OCI-LY1 (cell line): ENCODE data around the gene GON4L.
"Not testable (repeated sequence)": the region's sequence is repeated elsewhere in the genome, so short reads cannot be mapped to it uniquely, and the experiment has no call there.

Experiments used
- H2AFZ ChIP-seq: fragments of 200-600 bp; sonication (generic), shearing (Covaris generic); 2 replicates; pipeline ENCODE4 v1.6.0; 2014; ENCODE audit warnings: antibody characterized with exemption, mild to moderate bottlenecking, low read length
- H3F3A ChIP-seq: fragments of 200-600 bp; sonication (generic), shearing (Covaris generic); 2 replicates; pipeline ENCODE4 v1.6.0; 2014; ENCODE audit warnings: mild to moderate bottlenecking, antibody characterized with exemption, low read length, moderate library complexity; ENCODE audit not compliant: insufficient read depth
- H3K27ac ChIP-seq: fragments of 200-600 bp; sonication (generic); 2 replicates; pipeline ENCODE4 v1.5.1; 2014; ENCODE audit warnings: low read length, mixed run types, mild to moderate bottlenecking, low read depth; ENCODE audit not compliant: poor library complexity, severe bottlenecking
- H3K27me3 ChIP-seq: fragments of 200-600 bp; sonication (generic); 2 replicates; pipeline ENCODE4 v1.6.0; 2014; ENCODE audit warnings: antibody characterized with exemption, mild to moderate bottlenecking, low read length, moderate library complexity; ENCODE audit not compliant: insufficient read depth
- H3K36me3 ChIP-seq: fragments of 200-600 bp; sonication (generic); 2 replicates; pipeline ENCODE4 v1.6.1; 2014; ENCODE audit warnings: mild to moderate bottlenecking, antibody characterized with exemption, low read length, moderate library complexity, mixed read lengths; ENCODE audit not compliant: insufficient read depth
- H3K4me1 ChIP-seq: fragments of 200-600 bp; sonication (generic); 2 replicates; pipeline ENCODE4 v1.5.1; 2014; ENCODE audit warnings: mild to moderate bottlenecking, low read length, moderate library complexity; ENCODE audit not compliant: insufficient read depth, severe bottlenecking
- H3K4me2 ChIP-seq: fragments of 200-600 bp; sonication (generic), shearing (Covaris generic); 2 replicates; pipeline ENCODE4 v1.6.1; 2014; ENCODE audit warnings: low read length
- H3K4me3 ChIP-seq: fragments of 200-600 bp; sonication (generic); 2 replicates; pipeline ENCODE4 v1.5.1; 2014; ENCODE audit warnings: low read length, low read depth, mild to moderate bottlenecking, mixed read lengths; ENCODE audit not compliant: poor library complexity, severe bottlenecking
- H3K79me2 ChIP-seq: fragments of 200-600 bp; shearing (Covaris generic); 2 replicates; pipeline ENCODE4 v1.6.1; 2016; ENCODE audit warnings: mixed run types, low read length, mixed read lengths; ENCODE audit not compliant: insufficient read depth
- H3K9ac ChIP-seq: fragments of 200-600 bp; sonication (generic), shearing (Covaris generic); 2 replicates; pipeline ENCODE4 v1.6.1; 2014; ENCODE audit warnings: mild to moderate bottlenecking, low read length, mixed read lengths
- H3K9me2 ChIP-seq: fragments of 200-600 bp; sonication (generic), shearing (Covaris generic); 2 replicates; pipeline ENCODE4 v1.6.1; 2014; ENCODE audit warnings: low read depth, mild to moderate bottlenecking, low read length, mixed read lengths
- H3K9me3 ChIP-seq: fragments of 200-600 bp; shearing (Covaris generic); 2 replicates; pipeline ENCODE4 v1.6.1; 2014; ENCODE audit warnings: low read length, mixed read lengths
- H4K20me1 ChIP-seq: fragments of 200-600 bp; sonication (generic), shearing (Covaris generic); 2 replicates; pipeline ENCODE4 v1.6.0; 2016; ENCODE audit warnings: mild to moderate bottlenecking, low read length; ENCODE audit not compliant: insufficient read depth
- EZH2 ChIP-seq: fragments of 200-600 bp; sonication (generic), shearing (Covaris generic); IDR thresholded peaks from 2 replicates; pipeline ENCODE4 v1.8.0; 2017; ENCODE audit warnings: borderline replicate concordance, mixed run types, mild to moderate bottlenecking, antibody characterized with exemption, low read length, moderate library complexity, mixed read lengths
- TF ChIP-seq, protein P1 (sequence below): fragments of 200-600 bp; sonication (generic), shearing (Covaris generic); IDR thresholded peaks from 2 replicates; pipeline ENCODE4 v1.5.1; 2017; ENCODE audit warnings: mild to moderate bottlenecking, antibody characterized with exemption, low read length, moderate library complexity, mixed read lengths

Gene GON4L

DNA sequence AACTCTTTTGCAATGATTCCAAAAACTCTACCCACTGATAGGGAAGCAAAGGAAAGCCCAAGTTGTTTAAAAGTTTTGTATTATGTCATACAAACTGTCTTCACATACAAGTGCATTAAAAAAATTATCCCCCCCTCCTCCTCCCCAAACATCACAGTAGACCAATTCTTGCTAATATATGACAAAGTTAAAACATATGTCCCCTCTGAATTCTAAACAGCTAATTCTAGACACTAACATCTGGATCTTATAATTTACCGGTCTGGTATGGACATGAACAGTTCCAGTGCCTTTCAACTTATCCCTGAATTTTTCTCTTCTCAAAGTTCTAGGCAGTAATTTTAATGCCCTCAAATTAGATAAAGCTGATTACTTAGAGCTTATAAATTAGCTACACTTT is 40.7 kb upstream of the GON4L start:
- Histone ChIP-seq H3K27ac (no peak overlapping the region), H3K4me2 (no peak overlapping the region), H3K36me3 (peaks cover 53% of the 10 kb centered on the region), H3K9me3 (no peaks in the 10 kb centered on the region), H3K4me3 (no peak overlapping the region), H3K27me3 (no peaks in the 10 kb centered on the region), H2AFZ (no peak overlapping the region), H3F3A (peaks cover 5% of the 10 kb centered on the region), H4K20me1 (0 out of 2 replicates have a peak, but pooled peaks cover 2% of the 10 kb centered on the region), H3K79me2 (no peaks in the 10 kb centered on the region), H3K4me1 (no peaks in the 10 kb centered on the region), H3K9me2 (no peaks in the 10 kb centered on the region), H3K9ac (no peak overlapping the region)
- TF ChIP-seq, protein P1, sequence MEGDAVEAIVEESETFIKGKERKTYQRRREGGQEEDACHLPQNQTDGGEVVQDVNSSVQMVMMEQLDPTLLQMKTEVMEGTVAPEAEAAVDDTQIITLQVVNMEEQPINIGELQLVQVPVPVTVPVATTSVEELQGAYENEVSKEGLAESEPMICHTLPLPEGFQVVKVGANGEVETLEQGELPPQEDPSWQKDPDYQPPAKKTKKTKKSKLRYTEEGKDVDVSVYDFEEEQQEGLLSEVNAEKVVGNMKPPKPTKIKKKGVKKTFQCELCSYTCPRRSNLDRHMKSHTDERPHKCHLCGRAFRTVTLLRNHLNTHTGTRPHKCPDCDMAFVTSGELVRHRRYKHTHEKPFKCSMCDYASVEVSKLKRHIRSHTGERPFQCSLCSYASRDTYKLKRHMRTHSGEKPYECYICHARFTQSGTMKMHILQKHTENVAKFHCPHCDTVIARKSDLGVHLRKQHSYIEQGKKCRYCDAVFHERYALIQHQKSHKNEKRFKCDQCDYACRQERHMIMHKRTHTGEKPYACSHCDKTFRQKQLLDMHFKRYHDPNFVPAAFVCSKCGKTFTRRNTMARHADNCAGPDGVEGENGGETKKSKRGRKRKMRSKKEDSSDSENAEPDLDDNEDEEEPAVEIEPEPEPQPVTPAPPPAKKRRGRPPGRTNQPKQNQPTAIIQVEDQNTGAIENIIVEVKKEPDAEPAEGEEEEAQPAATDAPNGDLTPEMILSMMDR: no peak
- TF ChIP-seq EZH2: no peak

DNA sequence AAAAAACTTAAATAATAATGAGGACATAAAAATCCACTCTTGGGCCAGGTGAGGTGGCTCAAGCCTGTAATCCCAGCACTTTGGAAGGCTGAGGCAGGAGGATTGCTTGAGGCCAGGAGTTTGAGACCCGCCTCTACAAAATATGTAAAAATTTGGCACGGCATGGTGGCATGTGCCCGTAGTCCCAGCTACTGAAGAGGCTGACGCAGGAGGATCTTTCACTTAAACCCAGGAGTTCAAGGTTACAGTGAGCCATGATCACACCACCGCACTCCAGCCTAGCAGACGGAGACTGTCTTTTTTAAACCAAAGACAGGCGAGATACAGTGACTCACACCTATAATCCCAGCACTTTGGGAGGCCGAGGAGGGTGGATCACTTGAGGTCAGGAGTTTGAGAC is 39.5 kb upstream of the GON4L start:
- H3F3A ChIP-seq, H3K9me2 ChIP-seq, H4K20me1 ChIP-seq, H3K4me1 ChIP-seq, H3K9me3 ChIP-seq, H3K4me2 ChIP-seq, H3K9ac ChIP-seq, H3K27ac ChIP-seq, H3K27me3 ChIP-seq, H2AFZ ChIP-seq, H3K4me3 ChIP-seq, H3K79me2 ChIP-seq: not testable (repeated sequence)
- peaks cover 48% of the 10 kb centered on the region for H3K36me3 ChIP-seq

DNA sequence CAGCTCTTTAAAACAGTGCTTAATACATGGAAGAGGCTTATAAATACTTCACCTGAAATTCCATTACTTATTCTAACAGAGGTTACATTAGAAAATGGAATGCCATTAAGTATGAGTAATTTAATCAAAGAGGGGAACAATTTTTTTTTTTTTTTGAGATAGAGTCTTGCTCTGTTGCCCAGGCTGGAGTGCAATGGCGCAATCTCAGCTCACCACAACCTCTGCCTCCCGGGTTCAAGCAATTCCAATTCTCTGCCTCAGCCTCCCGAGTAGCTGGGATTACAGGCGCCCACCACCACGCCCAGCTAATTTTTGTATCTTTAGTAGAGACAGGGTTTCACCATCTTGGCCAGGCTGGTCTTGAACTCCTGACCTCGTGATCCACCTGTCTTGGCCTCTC is 38.6 kb upstream of the GON4L start:
- not testable (repeated sequence) for H3K27ac ChIP-seq, H3K4me2 ChIP-seq, H3K4me1 ChIP-seq, H3K9me2 ChIP-seq, H4K20me1 ChIP-seq, H2AFZ ChIP-seq, H3K9me3 ChIP-seq, H3K79me2 ChIP-seq, H3K27me3 ChIP-seq, H3K4me3 ChIP-seq, H3F3A ChIP-seq, H3K9ac ChIP-seq
- H3K36me3 ChIP-seq: peaks cover 39% of the 10 kb centered on the region

DNA sequence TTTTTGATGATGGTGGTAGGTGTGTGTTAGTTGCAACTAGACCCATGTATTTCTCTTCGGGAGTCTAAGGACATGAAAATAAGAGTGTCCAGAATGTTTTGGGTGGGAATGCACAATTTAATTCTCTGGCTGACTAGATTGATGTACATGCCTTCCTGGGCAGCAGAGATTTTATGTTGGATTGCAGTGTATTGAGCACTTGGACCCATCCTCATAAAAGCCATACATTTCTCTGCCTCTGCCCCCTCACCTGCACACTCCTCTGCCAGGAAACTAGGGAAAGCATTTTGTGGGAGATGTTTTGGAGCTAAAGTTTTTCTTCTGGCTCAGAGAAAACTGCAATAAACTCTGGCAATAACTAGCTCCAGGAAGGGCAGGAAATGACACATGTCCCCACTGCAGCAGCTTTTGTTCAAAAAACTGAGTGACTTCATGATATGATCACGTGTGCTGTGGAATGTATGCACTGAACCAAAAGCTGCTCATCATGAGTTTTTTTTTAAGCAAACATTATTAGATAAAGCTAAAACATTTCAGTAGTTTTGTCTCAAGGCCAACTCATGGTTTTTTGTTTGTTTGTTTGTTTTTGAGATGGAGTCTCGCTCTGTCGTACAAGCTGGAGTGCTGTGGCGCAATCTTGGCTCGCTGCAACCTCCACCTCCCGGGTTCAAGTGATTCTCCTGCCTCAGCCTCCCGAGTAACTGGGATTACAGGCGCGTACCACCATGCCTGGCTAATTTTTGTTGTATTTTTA is 36.6 kb upstream of the GON4L start:
- no peak overlapping the region for H3K4me2 ChIP-seq
- peaks cover 5% of the 10 kb centered on the region; the same call in 1 of the 2 replicates for H3F3A ChIP-seq

More for the DNA sequence above, 36.6 kb upstream of the GON4L start:
- TF ChIP-seq EZH2: no peak
- TF ChIP-seq, protein P1: no peak
- no peaks in the 10 kb centered on the region for H3K9me3 ChIP-seq
- H3K4me1 ChIP-seq: no peaks in the 10 kb centered on the region
- H3K27me3 ChIP-seq: no peaks in the 10 kb centered on the region
- H3K79me2 ChIP-seq: no peaks in the 10 kb centered on the region
- H3K36me3 ChIP-seq: peaks cover 19% of the 10 kb centered on the region
- H3K9ac ChIP-seq: no peak overlapping the region
- no peaks in the 10 kb centered on the region for H4K20me1 ChIP-seq
- H3K4me3 ChIP-seq: no peak overlapping the region
- no peak overlapping the region for H2AFZ ChIP-seq
- H3K27ac ChIP-seq: no peak overlapping the region
- H3K9me2 ChIP-seq: no peaks in the 10 kb centered on the region
